HG03457 (cell line): ENCODE data around the gene ZNF618.

Source experiments
- ATAC-seq: cut with Tn5 transposase; IDR thresholded peaks from one replicate; pipeline ENCODE4 v1.9.1; 2021; ENCODE audit warnings: moderate number of reproducible peaks; ENCODE audit not compliant: unreplicated experiment

ZNF618 gene

DNA sequence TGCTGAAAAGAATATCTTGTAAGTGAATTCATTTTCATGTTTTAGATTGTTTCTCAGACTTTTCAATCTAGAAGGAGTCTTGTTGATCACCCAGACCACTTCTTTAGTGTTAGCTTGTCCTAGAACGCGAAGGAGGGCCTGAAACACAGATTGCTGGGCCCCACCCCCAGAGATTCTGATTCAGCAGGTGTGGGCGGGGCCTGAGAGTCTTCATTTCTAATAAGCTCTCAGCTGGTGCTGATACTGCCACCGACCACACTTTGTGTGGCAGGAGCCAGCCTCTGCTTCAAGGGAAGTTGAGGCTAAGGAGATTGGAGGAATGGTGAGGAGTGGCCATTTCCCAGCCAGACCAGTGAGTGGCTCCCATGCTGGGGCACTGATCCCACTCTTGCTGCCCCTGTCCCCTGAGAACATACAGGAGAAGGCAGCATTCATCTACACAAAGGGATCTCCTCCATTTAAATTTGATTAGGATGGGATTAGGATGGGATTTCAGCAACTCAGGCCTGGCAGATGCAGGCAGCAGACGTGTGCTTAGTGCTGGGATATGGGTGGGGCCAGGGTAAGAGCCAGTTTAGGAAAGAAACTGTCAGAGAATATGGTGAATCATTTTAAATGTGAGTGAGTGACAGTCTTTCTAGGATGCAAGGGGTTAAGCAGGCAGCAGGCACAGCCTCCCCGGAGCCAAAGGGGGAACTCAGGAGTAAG lies 35.9 kb downstream of the ZNF618 start:
- ATAC-seq, result no peak

DNA sequence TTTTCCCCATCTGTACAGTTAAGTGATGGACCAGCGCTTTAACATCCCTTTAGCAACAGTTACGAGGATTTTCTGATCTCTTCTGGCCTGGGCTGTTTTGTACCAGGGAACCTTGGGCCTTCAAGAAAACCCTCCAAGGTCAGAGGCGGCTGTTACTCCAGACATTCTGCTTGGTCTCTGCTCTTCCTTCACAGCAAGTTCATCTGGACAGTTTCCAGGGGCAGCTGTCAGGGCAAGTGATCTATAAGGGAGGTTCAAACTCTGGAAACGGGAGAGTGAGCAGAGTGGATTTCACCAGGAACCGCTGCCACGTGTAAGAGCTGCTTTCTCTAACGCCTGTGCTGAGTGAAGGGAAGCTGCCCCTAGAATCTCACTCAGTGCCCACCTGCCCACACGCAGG lies 36.7 kb downstream of the ZNF618 start:
- no peak for ATAC-seq

DNA sequence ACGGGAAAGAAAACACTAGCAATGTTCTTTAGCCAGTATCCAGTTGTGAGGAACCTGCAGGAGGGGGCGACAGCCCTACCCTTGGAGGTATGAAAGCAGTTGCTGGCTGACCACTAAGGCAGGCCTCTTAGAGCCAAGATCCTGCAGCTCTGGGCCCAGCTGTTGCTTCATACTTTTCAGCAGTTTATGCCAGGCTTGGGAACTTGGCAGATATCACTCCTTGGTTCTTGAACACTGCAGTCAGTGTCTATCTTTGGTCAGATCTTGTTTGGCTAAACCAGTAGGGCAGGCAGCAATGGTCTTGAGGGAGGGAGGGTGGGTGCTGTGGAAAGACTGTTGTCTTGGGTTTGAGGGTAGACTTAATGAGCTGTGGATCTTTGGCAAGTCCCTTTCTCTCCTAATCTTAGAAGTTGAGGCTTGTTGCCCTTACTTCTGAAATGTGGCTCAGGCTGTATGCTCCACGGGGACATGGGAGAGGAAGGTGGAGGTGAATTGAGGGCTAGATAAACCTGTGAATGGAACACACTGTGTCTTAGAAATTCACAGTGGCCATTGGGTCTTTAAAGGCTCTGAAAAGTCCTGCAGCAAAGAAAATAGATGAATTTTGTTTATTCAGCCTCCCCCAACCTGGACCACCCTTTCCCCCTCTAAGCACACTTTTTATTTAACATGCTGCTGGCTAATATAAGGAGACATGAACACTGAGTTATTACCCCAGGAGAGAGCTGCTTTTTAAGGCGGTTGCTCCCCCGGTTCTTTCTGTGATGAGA lies 37.5 kb downstream of the ZNF618 start:
- ATAC-seq, result no peak

DNA sequence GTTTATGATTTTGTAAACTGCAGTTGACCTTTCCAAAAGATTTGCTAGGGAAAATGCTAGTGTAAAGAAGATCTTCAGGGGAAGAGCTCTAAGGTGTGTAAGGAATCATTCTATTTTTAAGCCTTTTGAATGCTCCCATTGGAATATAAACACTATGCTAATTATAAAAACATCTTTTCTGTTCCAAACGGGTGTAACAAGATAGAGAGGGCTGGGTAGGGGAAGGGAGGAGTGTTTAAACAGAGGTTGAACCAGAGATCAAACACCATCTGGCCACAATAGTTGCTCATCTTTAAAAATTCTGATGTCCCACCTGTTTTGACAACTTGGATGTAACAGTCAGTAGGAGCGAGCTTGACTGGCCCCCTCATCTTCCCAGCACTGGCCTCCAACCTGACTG lies 38.4 kb downstream of the ZNF618 start:
- ATAC-seq, result no peak

DNA sequence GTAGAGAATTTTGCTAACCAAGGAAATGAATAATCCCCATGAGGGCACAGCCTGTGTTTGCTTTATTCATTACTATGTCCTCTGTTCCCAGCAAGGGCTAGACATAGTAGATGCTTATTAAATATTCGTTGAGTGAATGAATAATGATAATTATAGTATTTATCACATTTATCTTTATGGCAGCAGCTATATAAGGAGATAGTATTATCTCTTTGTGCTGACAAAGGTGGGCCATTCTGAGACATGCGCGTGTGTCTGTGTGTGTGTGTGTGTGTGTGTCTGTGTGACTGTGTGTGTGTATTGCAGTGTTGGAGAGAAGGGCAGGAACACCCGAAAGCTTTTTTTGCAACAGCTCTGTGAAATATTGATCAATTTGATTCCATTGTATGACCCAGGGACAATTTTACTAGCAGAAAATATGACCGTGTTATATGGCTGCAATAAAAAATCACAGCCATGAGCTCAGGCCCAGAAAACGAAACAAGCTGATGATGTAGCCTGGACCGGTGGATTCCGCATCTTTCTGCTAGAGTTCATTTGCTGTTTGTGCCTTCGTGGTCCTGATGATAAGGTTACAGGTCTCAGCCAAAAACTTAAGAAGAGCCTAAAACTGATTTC lies 39.8 kb downstream of the ZNF618 start:
- ATAC-seq, result no peak

DNA sequence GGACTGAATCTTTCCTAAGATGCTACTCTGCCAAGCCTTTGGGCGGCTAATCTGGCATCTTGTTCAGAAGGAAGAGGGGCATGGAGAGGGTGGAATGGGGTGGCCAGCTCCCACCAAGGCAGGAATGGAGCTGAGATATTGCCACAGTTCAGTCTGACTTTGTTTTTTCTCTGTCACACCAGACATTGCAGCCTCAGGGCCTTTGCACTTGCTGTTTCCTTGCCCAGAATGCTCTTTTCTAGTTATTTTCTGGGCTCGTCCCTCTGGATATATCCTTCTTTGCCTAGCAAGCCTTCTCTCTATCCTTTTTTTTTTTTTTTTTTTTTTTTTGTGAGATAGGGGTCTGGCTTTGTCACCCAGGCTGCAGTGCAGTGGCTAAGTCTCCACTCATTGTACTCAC lies 40.8 kb downstream of the ZNF618 start:
- ATAC-seq, result no peak

DNA sequence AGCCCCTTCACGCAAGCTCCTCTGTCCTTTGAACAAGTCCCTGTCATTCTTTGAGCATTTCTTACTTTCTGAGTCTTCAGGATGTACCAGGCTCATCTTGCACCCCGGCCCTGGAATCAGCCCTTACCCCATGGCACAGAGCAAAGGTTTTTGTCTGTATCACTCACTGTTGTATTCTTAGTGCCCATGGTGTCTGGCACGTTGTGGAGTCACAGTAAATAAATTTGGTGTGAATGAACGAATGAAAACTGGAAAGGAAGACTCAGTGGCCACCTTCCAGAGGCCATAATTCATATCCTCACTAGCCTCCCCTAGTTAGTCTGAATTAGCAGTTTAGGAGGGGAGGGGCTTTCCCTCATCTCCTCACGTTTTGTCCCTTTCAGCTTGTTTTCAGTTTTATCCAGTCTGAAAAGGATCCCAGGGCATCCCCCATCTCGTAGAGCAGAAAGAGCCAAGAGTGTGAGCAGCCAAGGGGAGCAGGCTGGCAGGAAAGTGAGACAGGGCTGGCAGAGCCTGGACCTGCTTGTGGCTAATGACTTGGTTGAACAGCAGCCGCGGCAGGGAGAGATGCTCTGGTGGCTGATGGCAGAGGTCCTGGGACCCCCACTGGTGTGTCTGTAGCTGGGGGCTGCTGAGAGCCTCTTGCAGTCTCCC lies 42.7 kb downstream of the ZNF618 start:
- ATAC-seq, result no peak

DNA sequence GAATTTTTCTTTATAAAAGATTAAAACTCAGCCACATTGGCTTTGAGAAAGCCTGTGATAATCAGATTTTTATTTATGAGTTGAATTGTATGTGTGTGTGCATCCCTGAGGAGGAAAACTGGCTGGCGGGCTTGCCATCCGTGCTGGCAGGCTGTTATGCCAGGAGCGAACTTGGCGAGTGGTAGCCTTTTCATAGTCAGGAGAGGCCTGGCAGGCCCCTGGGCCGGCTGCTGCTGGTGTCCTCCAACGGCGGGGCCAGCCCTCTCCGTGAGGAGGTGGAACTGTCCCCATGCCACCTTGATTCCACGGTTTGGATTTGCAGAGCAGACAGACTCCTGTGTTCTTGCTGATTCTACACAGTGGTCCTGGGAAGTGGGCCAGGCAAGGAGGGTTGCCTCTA lies 43.3 kb downstream of the ZNF618 start:
- ATAC-seq, result no peak

DNA sequence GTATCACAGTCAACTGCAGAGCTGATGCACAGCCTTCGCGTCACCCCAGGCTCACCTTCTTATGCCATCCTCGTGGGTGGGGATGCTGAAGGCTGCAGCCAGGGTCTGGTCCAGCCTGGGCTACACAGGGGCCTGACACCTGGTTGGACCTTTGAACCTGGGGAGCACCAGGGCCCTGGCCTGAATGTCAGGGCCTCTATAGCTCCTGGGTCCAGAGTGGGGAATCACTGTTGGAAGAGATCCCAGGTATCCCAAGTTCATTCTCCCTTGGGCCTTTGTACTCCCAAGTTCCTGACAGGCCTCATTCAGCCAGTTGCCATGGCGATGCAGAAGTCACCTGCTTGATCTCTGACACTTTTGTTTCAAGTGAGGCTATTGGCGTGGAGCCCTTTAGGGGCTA lies 43.8 kb downstream of the ZNF618 start:
- no peak for ATAC-seq

DNA sequence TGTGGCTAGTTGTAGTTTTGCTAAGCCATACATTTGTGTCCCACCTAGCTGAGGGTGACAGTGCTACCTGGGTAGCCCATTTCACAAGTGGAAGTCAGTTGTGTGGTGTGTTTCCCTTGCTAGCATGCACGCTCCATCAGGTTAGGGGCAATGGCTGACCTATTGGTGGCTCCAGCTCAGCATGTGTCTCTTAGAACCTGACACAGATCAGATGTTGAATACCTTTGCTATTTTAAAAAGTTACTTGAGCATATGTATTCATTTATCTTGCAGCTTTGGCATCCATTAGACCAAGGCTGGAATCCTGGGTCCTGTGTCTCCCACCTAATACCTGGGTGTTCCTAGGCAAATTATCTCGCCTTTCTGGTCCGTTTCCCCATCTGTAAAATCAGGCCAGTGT lies 44.8 kb downstream of the ZNF618 start:
- ATAC-seq, result no peak

DNA sequence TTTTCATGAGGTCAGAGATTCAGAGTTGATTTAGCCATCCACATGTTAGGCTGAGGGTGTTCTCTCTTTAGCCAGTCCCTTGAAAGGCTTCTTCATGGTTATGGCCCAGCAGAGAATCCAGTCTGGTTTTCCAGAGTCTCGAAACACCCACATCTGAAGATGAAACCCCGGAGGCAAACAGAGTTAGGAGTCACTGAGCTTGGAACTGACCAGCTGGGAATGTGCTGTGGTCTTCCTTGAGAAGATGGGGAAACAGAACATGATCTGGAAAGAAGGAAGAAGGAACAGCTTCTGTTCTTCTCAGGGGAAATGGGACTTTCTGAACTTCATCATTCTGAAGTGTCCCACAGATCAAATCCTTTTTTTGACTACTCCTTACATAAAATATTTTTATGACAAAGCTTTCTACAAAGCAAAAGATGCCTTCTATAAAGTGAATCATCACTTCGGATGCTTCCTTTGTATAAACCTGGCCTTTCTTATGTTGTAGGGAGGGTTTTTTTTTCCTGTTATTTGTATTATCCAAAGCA lies 45.4 kb downstream of the ZNF618 start:
- no peak for ATAC-seq

DNA sequence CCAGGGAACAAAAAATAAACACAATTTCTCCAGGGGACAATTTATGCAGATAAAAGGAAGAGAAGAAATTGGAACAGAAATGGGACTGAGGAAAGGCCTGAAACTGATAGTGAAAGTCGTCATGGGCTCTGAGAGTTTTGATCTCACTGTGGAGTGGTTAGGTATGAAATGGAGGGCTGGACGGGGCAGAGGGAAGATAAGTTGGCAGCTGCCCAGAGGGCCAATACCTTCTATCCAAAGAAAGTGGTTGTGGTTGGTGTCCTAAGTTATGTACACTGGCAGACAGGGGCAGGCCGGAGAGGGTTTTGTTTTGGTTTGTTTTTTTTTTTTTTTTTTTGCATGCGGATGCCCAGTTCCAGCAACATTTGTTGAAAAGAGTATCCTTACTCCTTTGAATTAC lies 46.1 kb downstream of the ZNF618 start:
- ATAC-seq, result no peak

DNA sequence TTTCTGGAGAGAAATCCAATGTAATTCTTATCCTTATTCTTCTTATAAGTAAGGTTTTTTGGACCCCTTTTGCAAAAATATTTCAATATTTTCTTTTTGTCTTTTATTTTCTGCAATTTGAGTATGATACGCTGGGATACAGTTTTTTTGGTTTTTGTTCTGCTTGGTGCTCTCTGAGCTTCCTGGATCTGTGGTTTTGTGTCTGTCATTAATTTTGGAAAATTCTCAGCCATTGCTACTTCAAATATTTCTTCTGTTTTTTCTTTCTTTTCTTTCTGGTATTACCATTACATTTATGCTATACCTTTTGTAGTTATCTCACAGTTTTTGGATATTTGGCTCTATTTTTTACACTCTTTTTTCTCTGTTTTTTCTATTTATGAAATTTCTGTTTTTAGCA lies 50.1 kb downstream of the ZNF618 start:
- no peak for ATAC-seq

DNA sequence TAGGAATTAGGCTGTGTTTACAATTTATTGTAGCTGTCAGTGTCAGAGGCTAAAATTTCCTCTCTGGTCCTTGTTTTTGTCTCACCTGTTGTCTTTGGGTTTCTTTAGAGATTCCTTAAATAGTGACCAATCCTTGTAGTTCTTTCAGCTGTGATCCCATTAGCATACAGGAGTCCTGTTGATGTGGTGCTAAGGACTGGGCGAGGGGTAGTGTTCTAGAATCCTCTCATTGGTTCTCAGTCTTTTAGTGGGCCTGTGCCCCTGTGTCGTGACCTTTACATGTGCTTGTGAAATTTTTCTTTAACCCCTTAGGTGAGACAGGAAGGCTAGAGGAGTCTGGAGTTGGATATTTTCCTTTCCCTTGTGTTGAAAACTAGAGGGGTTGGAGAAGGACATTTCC lies 51.2 kb downstream of the ZNF618 start:
- no peak for ATAC-seq

DNA sequence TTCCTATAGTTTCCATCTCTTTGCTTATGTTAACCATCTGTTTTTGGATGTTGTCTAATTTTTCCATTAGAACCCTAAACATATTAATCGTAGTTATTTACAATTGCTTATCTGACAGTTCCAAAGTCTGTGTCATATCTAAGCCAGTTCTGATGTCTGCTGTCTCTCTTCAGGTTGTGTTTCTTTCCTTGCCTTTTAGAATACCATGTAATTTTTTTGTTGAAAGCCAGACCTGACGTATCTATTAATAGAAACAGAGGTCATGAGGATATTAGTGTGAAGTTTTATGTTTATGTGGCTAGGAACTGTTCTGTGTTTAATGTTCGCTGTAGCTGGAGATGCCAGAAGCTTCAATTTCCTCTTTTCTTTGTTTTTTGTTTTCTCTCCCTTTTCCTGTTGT lies 52.2 kb downstream of the ZNF618 start:
- no peak for ATAC-seq

DNA sequence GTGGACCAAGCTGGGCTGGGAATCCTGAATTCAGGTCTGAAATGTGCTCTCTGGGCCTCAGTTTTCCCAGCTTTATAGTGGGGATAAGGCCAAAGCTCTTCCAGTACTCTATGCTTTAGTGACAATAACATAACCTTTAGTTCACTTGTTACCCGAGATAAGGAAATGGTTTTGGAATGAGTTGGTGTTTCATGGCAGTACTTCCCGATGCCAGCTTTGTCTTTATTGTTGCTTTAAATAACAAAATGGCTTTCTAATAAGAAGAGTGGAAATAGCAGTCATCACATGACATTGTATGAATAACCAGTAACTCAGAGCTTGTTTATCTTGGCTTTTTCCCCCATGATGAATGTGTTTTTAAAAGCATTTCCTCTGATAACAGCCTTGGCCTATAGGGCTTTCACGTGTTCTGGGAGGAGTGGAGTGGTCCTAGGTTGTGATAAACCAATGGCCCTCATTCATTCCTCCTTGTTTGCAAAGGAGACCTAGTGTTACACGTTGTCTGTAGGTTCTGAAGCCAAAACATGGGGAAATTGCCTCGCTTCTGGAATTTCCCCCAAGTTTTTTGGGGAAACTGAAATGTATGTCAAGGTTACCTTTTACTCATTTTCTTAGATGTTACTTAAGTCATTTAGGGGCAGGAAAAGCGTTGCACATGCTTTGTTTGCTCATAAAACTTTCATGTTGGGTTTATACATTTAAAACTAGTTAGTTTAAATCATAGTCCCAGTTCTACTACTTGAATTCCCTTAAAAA lies 53.7 kb downstream of the ZNF618 start:
- ATAC-seq, result no peak

DNA sequence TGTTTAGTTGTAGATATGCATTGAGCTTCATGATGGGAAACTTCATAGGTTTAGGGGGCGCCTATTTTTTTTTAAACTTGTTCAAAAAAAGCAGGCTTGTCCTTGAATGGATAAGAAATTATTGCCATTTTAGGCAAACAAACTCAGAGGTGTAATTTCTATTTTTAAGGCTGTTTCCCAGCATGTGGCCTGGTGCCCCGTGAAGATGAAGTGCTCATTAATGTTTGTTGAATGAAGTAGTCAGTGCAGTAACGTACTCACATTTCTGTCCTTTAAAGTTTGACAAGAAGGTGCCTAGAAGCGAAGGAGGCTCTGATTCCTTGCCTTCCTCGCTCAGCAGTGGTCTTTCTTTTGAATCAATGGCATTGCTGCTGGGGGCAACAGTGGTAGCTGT lies 54.3 kb downstream of the ZNF618 start:
- no peak for ATAC-seq

DNA sequence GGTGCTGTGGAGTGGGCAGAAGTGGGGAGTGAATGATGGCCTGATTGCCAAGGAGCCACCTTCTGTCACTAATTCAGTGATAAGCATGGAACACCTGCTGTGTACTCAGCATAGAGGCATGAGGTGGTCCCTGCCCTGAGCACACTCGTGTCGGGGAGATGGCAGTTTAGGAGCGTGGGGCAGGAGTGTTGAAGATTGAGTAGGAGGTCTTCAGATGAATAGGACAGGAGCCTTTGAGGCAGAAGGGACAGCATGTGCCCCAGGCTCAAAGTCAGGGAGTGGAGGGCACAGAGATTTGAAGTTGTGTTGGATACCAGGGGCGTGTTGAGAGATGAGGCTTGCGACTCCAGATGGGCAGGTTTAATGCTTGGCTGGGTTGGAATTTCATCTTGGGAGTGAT lies 55.0 kb downstream of the ZNF618 start:
- no peak for ATAC-seq

DNA sequence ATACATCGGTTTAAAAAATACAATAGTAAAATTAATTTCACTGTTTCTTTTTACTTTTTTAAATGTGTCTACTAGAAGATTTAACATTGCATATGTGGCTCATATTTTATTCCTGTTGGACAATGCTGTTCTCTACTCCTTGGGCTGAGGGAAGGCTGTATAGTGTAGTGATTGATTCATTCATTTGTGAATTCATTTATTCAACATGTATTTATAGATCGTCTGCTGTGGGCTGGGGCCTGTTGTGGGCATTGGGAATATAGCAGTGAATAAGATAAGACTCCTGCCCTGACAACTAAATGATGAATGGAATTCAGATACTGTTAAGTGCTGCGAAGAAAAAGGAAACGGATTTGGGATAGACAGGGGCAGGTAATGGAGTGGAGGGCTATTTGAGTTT lies 55.7 kb downstream of the ZNF618 start:
- no peak for ATAC-seq

DNA sequence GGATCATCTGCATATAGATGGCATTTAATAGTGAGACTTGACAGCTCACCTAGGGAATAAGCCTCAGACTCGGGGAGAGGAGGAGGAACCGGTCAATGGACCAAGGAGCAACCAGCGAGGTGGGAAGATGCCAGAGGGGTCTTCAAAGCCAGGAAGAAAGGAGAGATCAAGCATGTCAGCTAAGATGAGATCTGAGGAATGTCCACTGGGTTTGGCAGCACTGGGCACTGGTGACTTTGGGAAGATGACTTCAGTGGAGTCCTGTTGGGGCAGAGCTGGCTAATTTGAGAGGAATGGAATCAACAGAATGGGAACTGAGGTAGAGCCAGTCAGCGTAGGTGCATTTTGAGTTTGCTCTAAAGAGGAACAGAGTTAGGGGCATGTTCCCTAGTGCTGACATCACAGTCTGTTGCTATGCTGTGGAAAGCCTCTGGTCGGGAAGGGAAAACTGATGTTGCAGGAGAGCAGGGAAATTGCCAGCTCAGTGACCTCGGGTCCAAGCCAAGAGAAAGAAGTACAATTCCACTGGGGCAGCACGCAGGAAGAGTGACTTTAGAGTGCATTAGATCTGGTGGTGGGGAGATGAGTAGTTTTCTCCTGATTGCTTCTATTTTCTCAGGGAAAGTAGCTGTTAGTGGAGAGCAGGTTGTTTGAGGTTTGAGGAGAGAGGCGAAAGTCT lies 56.9 kb downstream of the ZNF618 start:
- ATAC-seq, result no peak
